HepG2 (cell line): Measurements from ENCODE around the gene ERCC4. TPM values are rescaled to one million over a fixed set of nuclear protein-coding genes. Genes with fewer than 3 reads are reported as not detected.

Experiments
- FIP1L1 ChIP-seq: fragments of 200-400 bp; formaldehyde crosslinking; IDR thresholded peaks from 2 replicates; pipeline ENCODE4 v1.6.1; 2018; ENCODE audit warnings: low read depth, mild to moderate bottlenecking, low read length, moderate library complexity, borderline replicate concordance; ENCODE audit not compliant: insufficient read depth
- POLR2AphosphoS5 ChIP-seq: IDR thresholded peaks from 2 replicates; pipeline ENCODE4 v1.6.1; 2012; ENCODE audit warnings: low read depth, low read length
- SAFB2 ChIP-seq: sonication (generic); formaldehyde crosslinking; IDR thresholded peaks from 2 replicates; pipeline ENCODE4 v1.5.1; 2020; ENCODE audit warnings: missing genetic modification reagents, low read depth, mild to moderate bottlenecking, borderline replicate concordance
- SP140L ChIP-seq: sonication (generic); formaldehyde crosslinking; IDR thresholded peaks from 2 replicates; pipeline ENCODE4 v1.4.0; 2020; ENCODE audit warnings: missing genetic modification reagents, borderline replicate concordance
- ZBTB40 ChIP-seq, 2 experiments: fragments of 450-650 bp in 1 of 2; sonication (generic) in 1 of 2; formaldehyde crosslinking in 1 of 2; IDR thresholded peaks; 2 replicates each; pipeline versions ENCODE4 v1.6.1 to v1.8.0; 2016 to 2022; ENCODE audit warnings: antibody characterized with exemption in 1 of 2, mild to moderate bottlenecking in 1 of 2, missing genetic modification reagents in 1 of 2
- ZHX1 ChIP-seq: sonication (generic); formaldehyde crosslinking; IDR thresholded peaks from 2 replicates; pipeline ENCODE4 v1.8.1; 2022; ENCODE audit warnings: low read depth, mild to moderate bottlenecking, missing genetic modification reagents
- ZNF232 ChIP-seq: sonication (generic); formaldehyde crosslinking; IDR thresholded peaks from 2 replicates; pipeline ENCODE4 v1.4.0; 2020; ENCODE audit warnings: missing genetic modification reagents, borderline replicate concordance
- ZNF598 ChIP-seq: sonication (generic); formaldehyde crosslinking; IDR thresholded peaks from 2 replicates; pipeline ENCODE4 v1.5.1; 2020; ENCODE audit warnings: mild to moderate bottlenecking, missing genetic modification reagents, borderline replicate concordance
- ZNF720 ChIP-seq: sonication (generic); formaldehyde crosslinking; IDR thresholded peaks from 2 replicates; pipeline ENCODE4 v1.4.0; 2020; ENCODE audit warnings: missing genetic modification reagents
- polyA plus RNA-seq, 8 experiments: library from polyadenylated mRNA; depleted of rRNA in 3 of 8; stranded (reverse) in 7 of 8; unstranded in 1 of 8; fragments of >200 nt; fragmentation: Illumina TruSeq in 4 of 8; extraction: Trizol in 4 of 8; gene quantifications; 2 replicates each; pipeline versions ENCODE4 v1.2.1 to v1.2.3, GENCODE V29; 2011 to 2016; ENCODE audit warnings: low read depth in 4 of 8, missing spikeins in 1 of 8, mixed read lengths in 1 of 8; ENCODE audit not compliant: insufficient read depth in 1 of 8
- total RNA-seq, 5 experiments: library from RNA; depleted of rRNA; stranded (reverse); fragments of >200 nt; fragmentation: Illumina TruSeq; extraction: Trizol; gene quantifications; 2 replicates each; pipeline ENCODE4 v1.2.3, GENCODE V29; 2016; ENCODE audit warnings: low read depth in 1 of 5
- TF ChIP-seq, protein P1 (sequence below): sonication (generic); formaldehyde crosslinking; IDR thresholded peaks from 2 replicates; pipeline ENCODE4 v1.4.0; 2020; ENCODE audit warnings: missing genetic modification reagents, borderline replicate concordance
- TF ChIP-seq, protein P2 (sequence below), 2 experiments: fragments of 450-650 bp in 1 of 2; sonication (generic) in 1 of 2; formaldehyde crosslinking; IDR thresholded peaks; 2 replicates each; pipeline versions ENCODE4 v1.5.0 to v1.8.0; 2020 to 2022; ENCODE audit warnings: mild to moderate bottlenecking in 1 of 2, missing genetic modification reagents in 1 of 2

The ERCC4 gene
- total and polyA plus RNA-seq, 2 of the 13 experiments (the other 11 are each of a cell fraction or from before 2014, with no cell fraction given) = 5.4 to 15.2 TPM

DNA sequence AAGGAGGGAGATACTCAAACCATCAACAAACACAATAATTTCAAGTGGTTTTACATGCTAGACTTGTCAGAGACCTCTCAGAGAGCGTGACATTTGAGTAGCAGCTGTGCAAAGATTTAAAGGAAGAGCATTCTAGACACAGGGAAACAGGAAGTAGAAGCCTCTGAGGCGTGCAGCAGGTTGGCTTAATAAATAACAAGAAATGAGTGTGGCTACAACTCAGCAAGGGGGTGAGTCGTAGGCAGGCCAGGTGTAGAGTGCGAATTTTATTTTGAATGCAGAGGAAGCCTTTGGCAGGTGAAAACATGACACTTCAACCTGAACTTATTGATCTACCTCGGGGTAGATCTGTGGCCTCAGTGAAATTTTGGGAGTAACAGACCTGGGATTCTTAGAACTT, 78.0 kb downstream of the ERCC4 start (continued):
- TF ChIP-seq ZBTB40 (IDR thresholded peaks at IDR 0.05) (no peak), ZBTB40 (CRISPR knock-in tag; IDR thresholded peaks at IDR 0.05) (no peak), ZNF598 (CRISPR knock-in tag) (no peak), FIP1L1 (no peak), POLR2AphosphoS5 (no peak), ZHX1 (CRISPR knock-in tag) (no peak), SAFB2 (CRISPR knock-in tag) (0 out of 2 replicates have a peak, but pooled peaks have one; percentile 33), ZNF232 (no peak), SP140L (CRISPR knock-in tag) (no peak), ZNF720 (CRISPR knock-in tag) (no peak)
- TF ChIP-seq, protein P1, sequence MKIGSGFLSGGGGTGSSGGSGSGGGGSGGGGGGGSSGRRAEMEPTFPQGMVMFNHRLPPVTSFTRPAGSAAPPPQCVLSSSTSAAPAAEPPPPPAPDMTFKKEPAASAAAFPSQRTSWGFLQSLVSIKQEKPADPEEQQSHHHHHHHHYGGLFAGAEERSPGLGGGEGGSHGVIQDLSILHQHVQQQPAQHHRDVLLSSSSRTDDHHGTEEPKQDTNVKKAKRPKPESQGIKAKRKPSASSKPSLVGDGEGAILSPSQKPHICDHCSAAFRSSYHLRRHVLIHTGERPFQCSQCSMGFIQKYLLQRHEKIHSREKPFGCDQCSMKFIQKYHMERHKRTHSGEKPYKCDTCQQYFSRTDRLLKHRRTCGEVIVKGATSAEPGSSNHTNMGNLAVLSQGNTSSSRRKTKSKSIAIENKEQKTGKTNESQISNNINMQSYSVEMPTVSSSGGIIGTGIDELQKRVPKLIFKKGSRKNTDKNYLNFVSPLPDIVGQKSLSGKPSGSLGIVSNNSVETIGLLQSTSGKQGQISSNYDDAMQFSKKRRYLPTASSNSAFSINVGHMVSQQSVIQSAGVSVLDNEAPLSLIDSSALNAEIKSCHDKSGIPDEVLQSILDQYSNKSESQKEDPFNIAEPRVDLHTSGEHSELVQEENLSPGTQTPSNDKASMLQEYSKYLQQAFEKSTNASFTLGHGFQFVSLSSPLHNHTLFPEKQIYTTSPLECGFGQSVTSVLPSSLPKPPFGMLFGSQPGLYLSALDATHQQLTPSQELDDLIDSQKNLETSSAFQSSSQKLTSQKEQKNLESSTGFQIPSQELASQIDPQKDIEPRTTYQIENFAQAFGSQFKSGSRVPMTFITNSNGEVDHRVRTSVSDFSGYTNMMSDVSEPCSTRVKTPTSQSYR = no peak
- TF ChIP-seq, protein P2, sequence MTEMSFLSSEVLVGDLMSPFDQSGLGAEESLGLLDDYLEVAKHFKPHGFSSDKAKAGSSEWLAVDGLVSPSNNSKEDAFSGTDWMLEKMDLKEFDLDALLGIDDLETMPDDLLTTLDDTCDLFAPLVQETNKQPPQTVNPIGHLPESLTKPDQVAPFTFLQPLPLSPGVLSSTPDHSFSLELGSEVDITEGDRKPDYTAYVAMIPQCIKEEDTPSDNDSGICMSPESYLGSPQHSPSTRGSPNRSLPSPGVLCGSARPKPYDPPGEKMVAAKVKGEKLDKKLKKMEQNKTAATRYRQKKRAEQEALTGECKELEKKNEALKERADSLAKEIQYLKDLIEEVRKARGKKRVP (CRISPR knock-in tag; IDR thresholded peaks at IDR 0.05) = no peak
